ENCODE data around the gene BTBD17. TPM values are rescaled to one million over a fixed set of nuclear protein-coding genes. Genes with fewer than 3 reads are reported as not detected.

Gene BTBD17
- total RNA-seq, 2 donors from 2014 or later, result 1.0 TPM; not detected in 1

DNA sequence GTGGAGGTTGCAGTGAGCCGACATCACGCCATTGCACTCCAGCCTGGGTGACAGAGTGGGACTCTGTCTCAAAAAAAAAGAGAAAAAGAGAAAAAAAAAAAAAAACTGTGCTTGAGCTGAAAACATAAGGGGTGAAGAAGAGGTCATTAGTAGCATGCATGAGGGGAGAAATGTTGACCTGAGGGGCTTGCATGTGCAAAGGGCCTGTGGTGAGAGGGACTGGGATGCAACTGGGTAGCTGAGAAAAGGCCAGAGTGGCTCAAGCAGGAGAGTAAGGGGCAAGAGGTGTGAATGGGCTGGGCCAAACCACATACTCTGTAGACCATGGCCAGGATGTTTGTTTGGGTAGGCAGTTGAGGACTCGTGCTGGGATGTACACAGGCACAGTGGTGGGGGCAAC, 32.3 kb downstream of the BTBD17 start:
- Histone ChIP-seq H3K4me1 (peaks cover 15% of the 10 kb centered on the region), H3K36me3 (replicated peaks in 1 of 2; ENCODE audit: insufficient read depth in 1 of 2, low read depth in 2 of 2) (no peaks in the 10 kb centered on the region), H3K9me3 (no peaks in the 10 kb centered on the region), H3K27ac (no peak overlapping the region), H3K4me3 (no peak overlapping the region), H3K27me3 (peaks cover 0 to 6% of the 10 kb centered on the region in 2 donors)
- DNase-seq (no peak), ATAC-seq (no peak)
- TF ChIP-seq, protein P1, sequence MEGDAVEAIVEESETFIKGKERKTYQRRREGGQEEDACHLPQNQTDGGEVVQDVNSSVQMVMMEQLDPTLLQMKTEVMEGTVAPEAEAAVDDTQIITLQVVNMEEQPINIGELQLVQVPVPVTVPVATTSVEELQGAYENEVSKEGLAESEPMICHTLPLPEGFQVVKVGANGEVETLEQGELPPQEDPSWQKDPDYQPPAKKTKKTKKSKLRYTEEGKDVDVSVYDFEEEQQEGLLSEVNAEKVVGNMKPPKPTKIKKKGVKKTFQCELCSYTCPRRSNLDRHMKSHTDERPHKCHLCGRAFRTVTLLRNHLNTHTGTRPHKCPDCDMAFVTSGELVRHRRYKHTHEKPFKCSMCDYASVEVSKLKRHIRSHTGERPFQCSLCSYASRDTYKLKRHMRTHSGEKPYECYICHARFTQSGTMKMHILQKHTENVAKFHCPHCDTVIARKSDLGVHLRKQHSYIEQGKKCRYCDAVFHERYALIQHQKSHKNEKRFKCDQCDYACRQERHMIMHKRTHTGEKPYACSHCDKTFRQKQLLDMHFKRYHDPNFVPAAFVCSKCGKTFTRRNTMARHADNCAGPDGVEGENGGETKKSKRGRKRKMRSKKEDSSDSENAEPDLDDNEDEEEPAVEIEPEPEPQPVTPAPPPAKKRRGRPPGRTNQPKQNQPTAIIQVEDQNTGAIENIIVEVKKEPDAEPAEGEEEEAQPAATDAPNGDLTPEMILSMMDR (IDR thresholded peaks at IDR 0.05), result no peak
- no peak for TF ChIP-seq POLR2A (IDR thresholded peaks at IDR 0.05)
- WGBS, 2 donors, result 72 to 73% methylated on average over 3 of the region's 3 CpGs
- intact Hi-C loops (cut with DNase I), result no loop called here

DNA sequence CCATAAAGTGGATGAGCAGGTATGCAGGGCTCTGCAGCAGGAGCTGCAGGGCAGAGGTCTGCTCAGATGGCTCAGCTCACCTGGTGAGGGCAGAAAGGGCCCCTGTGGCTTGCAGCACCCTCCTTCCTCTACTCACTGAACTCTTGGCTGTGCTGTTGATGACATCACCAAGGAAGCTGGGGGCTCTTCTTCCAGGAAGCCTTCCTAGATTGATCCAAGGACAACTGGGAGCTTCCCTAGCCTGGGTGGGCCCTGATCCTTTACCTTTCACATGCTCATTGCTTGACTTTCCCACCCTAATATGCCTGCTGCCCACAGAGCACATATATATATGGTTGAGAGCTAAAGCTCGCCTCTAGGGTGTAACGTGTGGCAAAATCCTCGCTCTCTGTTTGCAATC, 33.2 kb downstream of the BTBD17 start:
- Histone ChIP-seq H3K27me3 (peaks cover 0 to 6% of the 10 kb centered on the region in 2 donors), H3K9me3 (no peaks in the 10 kb centered on the region), H3K36me3 (replicated peaks in 1 of 2; ENCODE audit: insufficient read depth in 1 of 2, low read depth in 2 of 2) (no peaks in the 10 kb centered on the region), H3K4me3 (no peak overlapping the region), H3K27ac (no peak overlapping the region), H3K4me1 (peaks cover 15% of the 10 kb centered on the region)
- DNase-seq (no peak), ATAC-seq (no peak)
- WGBS, 2 donors, result 95 to 100% methylated on average over 3 of the region's 3 CpGs
- intact Hi-C loops (cut with DNase I), result no loop called here
- TF ChIP-seq, protein P1 (IDR thresholded peaks at IDR 0.05), result no peak
- no peak for TF ChIP-seq POLR2A (IDR thresholded peaks at IDR 0.05)

DNA sequence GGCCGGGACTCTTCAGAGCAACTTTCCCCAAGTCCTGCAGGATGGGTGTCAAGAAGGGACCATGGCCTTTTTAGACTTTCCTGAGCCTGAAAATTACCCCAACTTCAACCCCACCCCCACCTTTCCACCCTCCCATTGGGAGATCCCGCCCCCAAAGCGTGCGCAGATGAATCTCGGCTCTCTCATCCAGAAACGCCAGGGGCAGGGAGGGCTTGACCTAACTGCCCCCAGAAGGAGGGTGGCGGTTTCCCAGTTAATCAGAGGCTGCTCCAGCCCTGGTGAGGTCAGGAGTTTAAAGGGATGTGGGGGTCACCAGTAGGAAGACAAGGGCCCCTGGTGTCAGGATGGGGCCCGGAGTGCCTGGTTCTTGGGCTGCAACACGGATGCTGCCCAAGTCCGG, 35.2 kb downstream of the BTBD17 start:
- TF ChIP-seq, protein P1 (IDR thresholded peaks at IDR 0.05), result no peak
- TF ChIP-seq POLR2A (IDR thresholded peaks at IDR 0.05), result no peak
- no peak for ATAC-seq
- intact Hi-C loops (cut with DNase I), result no loop called here
- WGBS, 2 donors, result 35 to 57% methylated on average over 5 to 9 of the region's 10 CpGs
- Histone ChIP-seq H3K27me3 (peaks cover 0 to 6% of the 10 kb centered on the region in 2 donors), H3K4me1 (peaks cover 15% of the 10 kb centered on the region), H3K9me3 (no peaks in the 10 kb centered on the region), H3K36me3 (replicated peaks in 1 of 2; ENCODE audit: insufficient read depth in 1 of 2, low read depth in 2 of 2) (no peaks in the 10 kb centered on the region), H3K27ac (no peak overlapping the region), H3K4me3 (no peak overlapping the region)
- no peak for DNase-seq

DNA sequence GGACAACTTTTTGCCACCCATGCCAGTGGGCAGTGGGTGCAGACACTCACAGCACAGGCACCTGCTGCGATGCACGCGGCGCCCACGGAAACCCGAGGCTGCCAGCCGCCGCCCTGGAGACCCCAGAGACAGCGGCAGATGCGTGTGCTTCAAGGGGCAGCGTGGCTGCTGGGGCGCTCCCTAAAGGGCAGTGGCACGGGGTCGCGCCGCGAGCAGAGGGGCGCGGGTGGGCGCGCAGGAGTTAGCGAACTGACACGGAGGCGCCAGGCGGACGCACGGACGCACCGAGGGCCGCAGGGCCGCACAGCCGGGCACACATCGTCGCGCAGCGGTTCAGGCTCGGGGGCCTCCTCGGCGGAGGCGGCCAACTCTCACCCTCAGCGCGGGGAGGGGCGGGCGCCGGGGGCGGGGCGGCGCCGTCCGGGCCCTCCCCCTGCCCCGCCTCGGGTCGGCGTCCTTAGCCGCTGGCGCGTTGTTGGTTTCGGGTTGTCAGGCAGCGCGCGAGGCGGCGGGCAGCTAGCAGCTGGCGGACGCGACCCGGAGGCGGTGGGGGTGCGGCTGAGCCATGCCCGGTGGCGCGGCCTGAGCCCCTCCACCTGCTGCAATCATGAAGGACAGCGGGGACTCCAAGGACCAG, 35.8 kb downstream of the BTBD17 start, which contains the start of gene KIF19:
Gene KIF19 (plus strand): TSS at position 484 of the 637 bp plus-strand sequence. CDS start 124 bp downstream, at position 608.
- peak; percentile 32 to 56 (median 36) for DNase-seq
- no peaks in the 10 kb centered on the region for H3K36me3 ChIP-seq (replicated peaks in 1 of 2; ENCODE audit: insufficient read depth in 1 of 2, low read depth in 2 of 2)
- 6% methylated on average over 69 of the region's 73 CpGs; no CpG with 5 or more reads in 1 of the 2 donors for WGBS, 2 donors

More for the DNA sequence above, 35.8 kb downstream of the BTBD17 start, which contains the start of gene KIF19:
- H3K27ac ChIP-seq, result no peak within 1 kb of the TSS
- peak; percentile 61 for ATAC-seq
- H3K4me1 ChIP-seq, result peaks cover 15% of the 10 kb centered on the region
- no peaks in the 10 kb centered on the region for H3K9me3 ChIP-seq
- no peak within 1 kb of the TSS for H3K4me3 ChIP-seq
- peaks cover 0 to 6% of the 10 kb centered on the region in 2 donors for H3K27me3 ChIP-seq
- TF ChIP-seq, protein P1 (IDR thresholded peaks at IDR 0.05), result no peak
- TF ChIP-seq POLR2A (IDR thresholded peaks at IDR 0.05), result peak in 1 of 3 donors; percentile 10
- intact Hi-C loops (cut with DNase I), result no loop called here

All from body of pancreas (tissue), 4 donors.